H1 (cell line): Measurements from ENCODE around the gene NDUFA5. TPM values are rescaled to one million over a fixed set of nuclear protein-coding genes. Genes with fewer than 3 reads are reported as not detected.

Experiments
- CTCF ChIA-PET: fragments of 300-600 bp; sonication (Branson Sonifier 250); formaldehyde crosslinking; loops from one replicate; lab custom pipeline; 2021; ENCODE audit not compliant: partially characterized antibody; lab: Charles Lee
- POLR2A ChIA-PET: fragments of 300-600 bp; sonication (Branson Sonifier 250); formaldehyde crosslinking; loops from one replicate; lab custom pipeline; 2021; ENCODE audit warnings: inconsistent platforms; ENCODE audit not compliant: partially characterized antibody; lab: Charles Lee
- DNase-seq, 2 experiments: peaks; one replicate each; pipeline versions ENCODE4 v3.0.0 to v3.0.0-alpha.2; 2010 to 2022; ENCODE audit warnings: low spot score in 2 of 2, low read depth in 1 of 2, mixed read lengths in 1 of 2
- FAIRE-seq: peaks from 2 replicates; lab custom pipeline; 2011; peaks lifted over from hg19 to GRCh38; lab: Jason Lieb, UNC
- H2AFZ ChIP-seq: 2 replicates; pipeline ENCODE4 v1.8.1; 2012; ENCODE audit warnings: low read length, inconsistent platforms
- H2AK5ac ChIP-seq: 2 replicates; pipeline ENCODE4 v1.6.1; 2013; ENCODE audit warnings: low read depth, low read length
- H2BK120ac ChIP-seq: replicated peaks from 2 replicates; pipeline ENCODE3; 2013; ENCODE audit warnings: low read depth, low read length, inconsistent platforms
- H2BK12ac ChIP-seq: 2 replicates; pipeline ENCODE4 v1.6.1; 2013; ENCODE audit warnings: low read depth, low read length
- H2BK15ac ChIP-seq: 2 replicates; pipeline ENCODE4 v1.6.1; 2013; ENCODE audit warnings: low read length
- H2BK20ac ChIP-seq: 2 replicates; pipeline ENCODE4 v1.6.1; 2013; ENCODE audit warnings: low read length
- H2BK5ac ChIP-seq: 2 replicates; pipeline ENCODE4 v1.6.1; 2013; ENCODE audit warnings: low read depth, low read length
- H3K14ac ChIP-seq: 2 replicates; pipeline ENCODE4 v1.6.1; 2013; ENCODE audit warnings: inconsistent platforms; ENCODE audit not compliant: insufficient read length
- H3K18ac ChIP-seq: 2 replicates; pipeline ENCODE4 v1.6.1; 2013; ENCODE audit warnings: low read length; ENCODE audit errors: extremely low read depth
- H3K23ac ChIP-seq: 2 replicates; pipeline ENCODE4 v1.6.1; 2013; ENCODE audit warnings: inconsistent platforms; ENCODE audit not compliant: insufficient read length
- H3K23me2 ChIP-seq: 2 replicates; pipeline ENCODE4 v1.6.1; 2013; ENCODE audit warnings: low read depth, low read length
- H3K27ac ChIP-seq: 2 replicates; pipeline ENCODE4 v1.6.1; 2011; ENCODE audit warnings: low read depth, low read length, inconsistent platforms
- H3K27me3 ChIP-seq, 4 experiments: replicated peaks in 1 of 4; 1 replicate in 1 of 4; 2 replicates in 3 of 4; pipeline versions ENCODE4 v1.6.1 to v1.8.1; 2011 to 2013; ENCODE audit warnings: low read length in 3 of 4, mild to moderate bottlenecking in 3 of 4, inconsistent platforms in 2 of 4, mixed read lengths in 2 of 4, moderate library complexity in 1 of 4; ENCODE audit not compliant: control insufficient read depth in 3 of 4, insufficient read depth in 3 of 4; ENCODE audit errors: extremely low read depth in 1 of 4
- H3K36me3 ChIP-seq, 4 experiments: 2 replicates each; pipeline versions ENCODE4 v1.6.1 to v1.8.1; 2011 to 2013; ENCODE audit warnings: mild to moderate bottlenecking in 4 of 4, low read length in 3 of 4, moderate library complexity in 2 of 4, control low read depth in 1 of 4, inconsistent platforms in 1 of 4; ENCODE audit not compliant: insufficient read depth in 4 of 4, control insufficient read depth in 2 of 4
- H3K4ac ChIP-seq: replicated peaks from 2 replicates; pipeline ENCODE3; 2013; ENCODE audit warnings: low read length, low read depth, mixed read lengths, inconsistent platforms; ENCODE audit not compliant: insufficient read length
- H3K4me1 ChIP-seq, 4 experiments: replicated peaks in 1 of 4; 1 replicate in 1 of 4; 2 replicates in 3 of 4; pipeline versions ENCODE4 v1.6.1 to v1.8.1; 2011 to 2013; ENCODE audit warnings: low read length in 3 of 4, inconsistent platforms in 2 of 4, mixed read lengths in 1 of 4; ENCODE audit not compliant: insufficient read depth in 4 of 4, control insufficient read depth in 3 of 4
- H3K4me2 ChIP-seq, 2 experiments: 2 replicates each; pipeline versions ENCODE4 v1.6.1 to v1.8.1; 2011 to 2013; ENCODE audit warnings: low read depth in 2 of 2, low read length in 2 of 2, control low read depth in 1 of 2, inconsistent platforms in 1 of 2, mild to moderate bottlenecking in 1 of 2; ENCODE audit not compliant: insufficient read depth in 1 of 2
- H3K4me3 ChIP-seq, 4 experiments: fragments of 200-600, 300-600 bp in 1 of 4; sonication (generic), shearing (Covaris generic), sonication (Bioruptor Twin) in 1 of 4; 2 replicates each; pipeline versions ENCODE4 v1.5.1 to v1.8.1; 2011 to 2016; ENCODE audit warnings: low read length in 4 of 4, low read depth in 3 of 4, control low read depth in 2 of 4, inconsistent platforms in 2 of 4, mild to moderate bottlenecking in 2 of 4, mixed read lengths in 1 of 4, moderate library complexity in 1 of 4; ENCODE audit not compliant: insufficient read depth in 2 of 4; ENCODE audit errors: extremely low read depth in 1 of 4
- H3K56ac ChIP-seq: replicated peaks from 2 replicates; pipeline ENCODE3; 2013; ENCODE audit warnings: low read depth, mild to moderate bottlenecking, mixed read lengths, low read length, inconsistent platforms; ENCODE audit not compliant: insufficient read length
- H3K79me1 ChIP-seq: 2 replicates; pipeline ENCODE4 v1.6.1; 2013; ENCODE audit warnings: low read depth, low read length, control low read depth
- H3K79me2 ChIP-seq, 2 experiments: 2 replicates each; pipeline versions ENCODE4 v1.6.1 to v1.8.1; 2012 to 2013; ENCODE audit warnings: low read length in 2 of 2, mild to moderate bottlenecking in 2 of 2, inconsistent platforms in 1 of 2; ENCODE audit not compliant: insufficient read depth in 2 of 2, control insufficient read depth in 1 of 2
- H3K9ac ChIP-seq, 4 experiments: replicated peaks in 1 of 4; 1 replicate in 1 of 4; 2 replicates in 3 of 4; pipeline versions ENCODE4 v1.6.1 to v1.8.1; 2011 to 2013; ENCODE audit warnings: low read depth in 3 of 4, low read length in 3 of 4, control low read depth in 2 of 4, mild to moderate bottlenecking in 2 of 4, moderate library complexity in 2 of 4, inconsistent platforms in 1 of 4; ENCODE audit errors: extremely low read depth in 1 of 4
- H3K9me3 ChIP-seq, 2 experiments: 2 replicates each; pipeline versions ENCODE4 v1.6.1 to v1.8.1; 2012 to 2013; ENCODE audit warnings: mild to moderate bottlenecking in 2 of 2, moderate library complexity in 2 of 2, control low read depth in 1 of 2, inconsistent platforms in 1 of 2, low read depth in 1 of 2, low read length in 1 of 2, mixed read lengths in 1 of 2; ENCODE audit not compliant: insufficient read depth in 2 of 2
- H4K20me1 ChIP-seq, 2 experiments: replicated peaks in 1 of 2; 2 replicates each; pipeline versions ENCODE3 to v1.8.1; 2011 to 2013; ENCODE audit warnings: inconsistent platforms in 2 of 2, low read length in 2 of 2, mild to moderate bottlenecking in 1 of 2; ENCODE audit not compliant: insufficient read depth in 2 of 2, control insufficient read depth in 1 of 2
- H4K5ac ChIP-seq: 2 replicates; pipeline ENCODE4 v1.6.1; 2013; ENCODE audit warnings: low read length, low read depth, mixed read lengths, inconsistent platforms; ENCODE audit not compliant: insufficient read length
- H4K8ac ChIP-seq: 2 replicates; pipeline ENCODE4 v1.8.0; 2013; ENCODE audit warnings: mild to moderate bottlenecking, moderate library complexity, low read length, inconsistent platforms; ENCODE audit not compliant: insufficient read depth; ENCODE audit errors: extremely low read depth
- H4K91ac ChIP-seq: replicated peaks from 2 replicates; pipeline ENCODE3; 2013; ENCODE audit warnings: low read length, mixed read lengths, inconsistent platforms; ENCODE audit not compliant: insufficient read length
- ASH2L ChIP-seq: fragments of 200-600, 300-600 bp; sonication (generic); IDR thresholded peaks from one replicate; pipeline ENCODE4 v1.7.1; 2017; ENCODE audit warnings: low read length
- CHD2 ChIP-seq: IDR thresholded peaks from 2 replicates; pipeline ENCODE4 v1.6.1; 2012; ENCODE audit warnings: low read length, improper control_type of control experiment
- JUN ChIP-seq: IDR thresholded peaks from 2 replicates; pipeline ENCODE4 v1.6.1; 2011; ENCODE audit warnings: low read depth, mild to moderate bottlenecking, improper control_type of control experiment, low read length
- RAD21 ChIP-seq, 2 experiments: IDR thresholded peaks in 1 of 2; conservative IDR thresholded peaks in 1 of 2; 2 replicates each; pipeline ENCODE4 v1.6.1; 2011; ENCODE audit warnings: low read depth in 2 of 2, low read length in 2 of 2, improper control_type of control experiment in 1 of 2, inconsistent platforms in 1 of 2, mild to moderate bottlenecking in 1 of 2, moderate library complexity in 1 of 2
- WGBS, 2 experiments: shearing (Covaris generic) in 1 of 2; methylation state at CpG; one replicate each; pipeline versions ENCODE4 v1.1.6 to v1.1.7; 2013 to 2015; ENCODE audit warnings: low lambda C conversion rate in 2 of 2, mixed read lengths in 2 of 2, inconsistent platforms in 1 of 2, low coverage in 1 of 2, missing lambda C conversion rate in 1 of 2; ENCODE audit not compliant: insufficient replicate concordance in 2 of 2, insufficient coverage in 1 of 2, insufficient read length in 1 of 2; ENCODE audit errors: extremely low coverage in 1 of 2, missing lambda C conversion rate in 1 of 2; 5-methylcytosine and 5-hydroxymethylcytosine counted together
- polyA plus RNA-seq, 7 experiments: library from polyadenylated mRNA; depleted of rRNA in 3 of 7; stranded (reverse) in 5 of 7; unstranded in 2 of 7; fragments of >200 nt in 5 of 7; fragments of 200-250 nt in 2 of 7; gene quantifications; 1 replicate in 5 of 7; 2 replicates in 1 of 7; 4 replicates in 1 of 7; pipeline versions ENCODE4 v1.2.1 to v1.2.3, GENCODE V29; 2011 to 2013; ENCODE audit warnings: missing spikeins in 2 of 7, mixed read lengths in 2 of 7
- total RNA-seq: library from RNA; stranded (reverse); fragmentation: NEBNext Ultra II Directional; extraction: Animal tissue kit (Norgen Biotek cat#: 25700); gene quantifications from 2 replicates; pipeline ENCODE4 v1.2.1, GENCODE V29; 2021
- TF ChIP-seq, protein P1 (sequence below): IDR thresholded peaks from 2 replicates; pipeline ENCODE4 v1.6.1; 2011; ENCODE audit warnings: low read length, improper control_type of control experiment
- TF ChIP-seq, protein P2 (sequence below): IDR thresholded peaks from 2 replicates; pipeline ENCODE4 v1.6.1; 2011; ENCODE audit warnings: low read depth, mild to moderate bottlenecking, low read length; ENCODE audit not compliant: insufficient read depth

Gene NDUFA5
- total and polyA plus RNA-seq, 2 of the 8 experiments (the other 6 are each of a cell fraction or from before 2014, with no cell fraction given), result 7.6 to 76.3 TPM

DNA sequence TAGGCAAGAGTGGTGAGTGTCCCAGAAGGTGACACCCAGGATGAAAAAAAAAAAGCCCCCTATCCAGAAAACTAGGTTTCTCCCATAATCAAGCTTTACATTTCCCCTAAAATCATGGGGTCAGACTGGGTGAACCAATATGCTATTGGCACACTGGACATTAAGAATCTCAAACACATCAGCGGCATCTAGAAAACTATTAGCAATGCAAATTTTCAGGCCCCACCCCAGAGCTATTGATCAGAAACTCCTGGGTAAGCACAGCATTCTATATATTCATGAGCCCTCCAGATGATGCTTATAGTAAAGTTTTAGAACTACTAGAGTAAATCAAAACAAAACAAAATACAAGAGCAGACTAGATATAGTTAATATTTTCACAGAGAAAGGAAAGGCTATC lies 59.6 kb downstream of the NDUFA5 start:
- no peak overlapping the region for H3K56ac ChIP-seq
- no peak overlapping the region for H3K14ac ChIP-seq
- H2AFZ ChIP-seq, result no peak overlapping the region
- H2BK20ac ChIP-seq, result no peak overlapping the region
- H3K23me2 ChIP-seq, result no peaks in the 10 kb centered on the region
- H3K23ac ChIP-seq, result no peak overlapping the region
- H3K79me2 ChIP-seq, result no peaks in the 10 kb centered on the region
- no peak overlapping the region for H2AK5ac ChIP-seq
- no peak overlapping the region for H2BK120ac ChIP-seq
- DNase-seq (no peak), FAIRE-seq (no peak)
- no peak overlapping the region for H4K8ac ChIP-seq
- H4K91ac ChIP-seq, result no peak overlapping the region
- no peaks in the 10 kb centered on the region for H3K79me1 ChIP-seq
- H3K4me1 ChIP-seq, result peaks cover 0 to 6% (median 0%) of the 10 kb centered on the region in 4 experiments; a peak in 2 of 7 replicates
- H4K20me1 ChIP-seq, result no peaks in the 10 kb centered on the region
- H3K9ac ChIP-seq, result no peak overlapping the region
- H3K36me3 ChIP-seq, result no peaks in the 10 kb centered on the region
- TF ChIP-seq, protein P1, sequence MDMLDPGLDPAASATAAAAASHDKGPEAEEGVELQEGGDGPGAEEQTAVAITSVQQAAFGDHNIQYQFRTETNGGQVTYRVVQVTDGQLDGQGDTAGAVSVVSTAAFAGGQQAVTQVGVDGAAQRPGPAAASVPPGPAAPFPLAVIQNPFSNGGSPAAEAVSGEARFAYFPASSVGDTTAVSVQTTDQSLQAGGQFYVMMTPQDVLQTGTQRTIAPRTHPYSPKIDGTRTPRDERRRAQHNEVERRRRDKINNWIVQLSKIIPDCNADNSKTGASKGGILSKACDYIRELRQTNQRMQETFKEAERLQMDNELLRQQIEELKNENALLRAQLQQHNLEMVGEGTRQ, result no peak
- TF ChIP-seq ASH2L, result no peak
- TF ChIP-seq RAD21 (IDR thresholded peaks at IDR 0.05 in 1 of 2, conservative IDR thresholded peaks at IDR 0.05 in 1 of 2; ENCODE audit: low read depth in 2 of 2, low read length in 2 of 2), result no peak
- no peak for TF ChIP-seq CHD2
- TF ChIP-seq, protein P2, sequence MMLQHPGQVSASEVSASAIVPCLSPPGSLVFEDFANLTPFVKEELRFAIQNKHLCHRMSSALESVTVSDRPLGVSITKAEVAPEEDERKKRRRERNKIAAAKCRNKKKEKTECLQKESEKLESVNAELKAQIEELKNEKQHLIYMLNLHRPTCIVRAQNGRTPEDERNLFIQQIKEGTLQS, result no peak
- no peak for TF ChIP-seq JUN
- no peak overlapping the region for H3K18ac ChIP-seq
- 76% methylated on average over 1 of the region's 1 CpG; no CpG with 5 or more reads in 1 of the 2 experiments for WGBS, 2 experiments
- H3K4me2 ChIP-seq, result no peak overlapping the region
- no peak overlapping the region for H2BK5ac ChIP-seq
- POLR2A ChIA-PET, result no interaction called here
- H3K4me3 ChIP-seq, result no peak overlapping the region
- H2BK12ac ChIP-seq, result no peak overlapping the region
- no peak overlapping the region for H3K27ac ChIP-seq
- no peaks in the 10 kb centered on the region for H3K9me3 ChIP-seq
- no peak overlapping the region for H2BK15ac ChIP-seq
- no peaks in the 10 kb centered on the region for H3K27me3 ChIP-seq
- CTCF ChIA-PET, result interaction anchor here (1.0 to 1.8 kb wide), 3 partner anchors 11 to 55 kb away, joined by 3 to 6 read pairs (median 3); no protein-coding TSS in a partner anchor
- H3K4ac ChIP-seq, result no peak overlapping the region
- H4K5ac ChIP-seq, result no peak overlapping the region
